Limb (tissue), 2 donors: ENCODE data around the gene CD19.

ENCODE experiments used
- DNase-seq, 2 donors: peaks; one replicate each; pipeline ENCODE4 v3.0.0-alpha.2; 2016; ENCODE audit errors: extremely low spot score in 2 of 2

Gene CD19

DNA sequence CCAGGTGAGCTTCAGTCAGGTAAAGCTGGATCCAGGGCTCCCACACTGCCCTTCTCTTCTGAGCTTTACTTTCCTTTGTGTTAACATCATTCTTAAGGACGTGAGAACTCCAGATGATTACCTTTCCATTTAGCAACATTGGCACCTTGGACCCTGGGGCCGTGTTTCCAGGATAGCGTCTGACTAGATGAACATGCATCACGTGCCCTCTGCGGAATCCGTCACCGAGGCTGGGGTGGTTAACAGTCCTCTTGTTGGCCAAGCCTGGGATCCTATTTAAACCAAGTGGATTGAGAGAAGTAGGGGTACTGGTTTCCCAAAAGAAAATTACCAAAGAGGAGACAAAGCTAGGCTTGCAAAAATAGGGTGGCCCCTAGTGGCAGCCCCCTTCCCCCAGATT lies 49.2 kb downstream of the CD19 start:
- no peak for DNase-seq

DNA sequence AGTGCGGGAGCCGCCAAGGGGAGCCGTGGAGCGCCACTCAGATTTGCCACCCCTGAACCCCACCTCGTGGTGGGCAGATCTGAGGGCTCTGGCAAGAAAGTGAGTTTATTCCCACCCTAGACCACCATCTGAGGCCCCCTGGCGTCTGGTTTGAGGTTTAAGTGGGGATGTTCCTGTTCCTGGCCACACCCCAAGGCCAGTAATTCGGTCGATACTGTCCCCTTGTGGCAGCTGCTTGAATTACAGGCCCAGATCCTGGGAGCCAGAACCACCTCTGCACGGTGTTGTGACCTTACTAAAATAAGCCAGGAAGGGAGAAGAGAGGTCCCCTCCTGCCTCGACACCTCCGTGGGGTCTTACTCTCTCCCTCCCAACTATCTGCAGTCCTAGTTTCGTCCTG lies 49.7 kb downstream of the CD19 start:
- DNase-seq = no peak

DNA sequence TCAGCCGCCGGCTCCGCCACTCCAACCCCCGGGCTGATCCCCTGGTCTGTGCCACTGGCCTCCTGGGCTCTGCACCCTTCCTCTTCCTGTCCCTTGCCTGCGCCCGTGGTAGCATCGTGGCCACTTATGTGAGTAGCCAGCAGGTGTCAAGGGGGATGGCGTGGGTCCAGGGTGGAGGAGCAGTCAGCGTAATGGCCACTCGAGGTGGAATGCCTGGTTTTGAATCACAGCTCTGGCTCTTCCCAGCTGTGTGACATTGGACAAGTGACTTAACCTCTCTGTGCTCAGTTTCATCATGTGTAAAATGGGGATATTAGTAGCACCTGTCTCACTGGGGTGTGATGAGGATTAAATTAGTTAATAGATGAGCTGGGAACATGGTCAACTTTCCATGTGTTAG lies 50.6 kb downstream of the CD19 start:
- no peak for DNase-seq

DNA sequence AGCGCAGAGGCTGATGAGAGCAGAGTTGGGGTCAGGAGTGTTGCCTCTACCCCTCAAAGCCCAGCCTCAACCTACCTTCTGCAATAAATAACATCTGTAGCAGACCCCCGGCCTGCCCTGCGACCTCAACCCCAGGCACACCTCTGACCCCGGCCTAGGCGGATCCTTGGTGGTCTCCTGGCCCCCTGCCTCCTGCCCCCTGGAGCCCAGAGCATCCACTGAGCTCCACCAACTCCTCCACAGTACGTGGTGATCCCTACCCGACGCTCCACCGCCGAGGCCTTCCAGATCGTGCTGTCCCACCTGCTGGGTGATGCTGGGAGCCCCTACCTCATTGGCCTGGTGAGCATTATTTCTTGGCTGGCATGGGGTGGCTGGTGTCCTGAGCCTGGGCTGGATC lies 51.2 kb downstream of the CD19 start:
- DNase-seq = no peak

DNA sequence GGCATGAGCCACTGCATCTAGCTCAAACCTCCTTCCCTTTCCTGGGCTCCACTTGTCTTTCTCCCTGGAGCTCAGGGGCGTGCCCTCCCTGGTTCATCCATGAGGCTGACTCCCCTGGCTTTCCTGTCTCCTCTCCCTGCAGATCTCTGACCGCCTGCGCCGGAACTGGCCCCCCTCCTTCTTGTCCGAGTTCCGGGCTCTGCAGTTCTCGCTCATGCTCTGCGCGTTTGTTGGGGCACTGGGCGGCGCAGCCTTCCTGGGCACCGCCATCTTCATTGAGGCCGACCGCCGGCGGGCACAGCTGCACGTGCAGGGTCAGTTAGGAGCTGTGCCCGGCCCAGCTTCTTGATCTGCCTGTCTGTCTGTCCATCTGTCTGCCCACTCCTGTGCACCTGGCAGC lies 51.9 kb downstream of the CD19 start:
- no peak for DNase-seq

DNA sequence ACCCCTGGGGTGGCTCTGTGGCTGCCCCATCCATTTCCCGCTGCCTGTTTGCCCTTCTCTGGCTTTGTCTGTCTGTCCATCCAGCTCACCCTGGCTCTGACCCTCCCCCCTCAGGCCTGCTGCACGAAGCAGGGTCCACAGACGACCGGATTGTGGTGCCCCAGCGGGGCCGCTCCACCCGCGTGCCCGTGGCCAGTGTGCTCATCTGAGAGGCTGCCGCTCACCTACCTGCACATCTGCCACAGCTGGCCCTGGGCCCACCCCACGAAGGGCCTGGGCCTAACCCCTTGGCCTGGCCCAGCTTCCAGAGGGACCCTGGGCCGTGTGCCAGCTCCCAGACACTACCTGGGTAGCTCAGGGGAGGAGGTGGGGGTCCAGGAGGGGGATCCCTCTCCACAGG lies 52.3 kb downstream of the CD19 start:
- no peak for DNase-seq

DNA sequence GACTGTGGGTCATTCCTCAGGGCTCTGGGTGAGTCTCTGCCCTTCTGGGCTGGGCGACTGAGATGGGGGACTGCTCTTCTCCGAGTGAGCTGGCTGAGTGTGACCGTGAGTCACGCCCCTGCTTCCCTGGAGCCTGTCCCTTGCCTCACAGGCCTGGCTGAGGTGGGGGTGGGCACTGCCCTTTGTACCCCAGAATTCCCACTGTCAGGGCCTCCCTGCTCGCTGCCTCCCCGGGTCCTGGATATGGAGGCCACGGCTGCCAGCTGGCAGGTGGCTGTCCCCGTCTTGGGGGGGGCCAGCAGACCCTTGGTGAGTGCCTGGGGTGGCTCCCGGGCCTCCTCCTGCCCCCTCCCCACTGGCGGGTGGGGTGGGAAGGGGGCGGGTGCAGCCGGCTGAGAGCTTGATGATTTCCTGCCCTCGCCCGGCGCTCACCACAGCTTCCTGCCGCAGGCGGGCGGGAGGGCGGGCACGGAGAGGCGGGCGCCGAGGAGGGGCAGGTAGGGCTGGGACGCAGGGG lies 52.9 kb downstream of the CD19 start, which contains the start of gene LAT:
LAT (plus strand) TSS at position 434 of the 517 bp plus-strand sequence. CDS start 366 bp downstream, outside the sequence.
- no peak for DNase-seq

DNA sequence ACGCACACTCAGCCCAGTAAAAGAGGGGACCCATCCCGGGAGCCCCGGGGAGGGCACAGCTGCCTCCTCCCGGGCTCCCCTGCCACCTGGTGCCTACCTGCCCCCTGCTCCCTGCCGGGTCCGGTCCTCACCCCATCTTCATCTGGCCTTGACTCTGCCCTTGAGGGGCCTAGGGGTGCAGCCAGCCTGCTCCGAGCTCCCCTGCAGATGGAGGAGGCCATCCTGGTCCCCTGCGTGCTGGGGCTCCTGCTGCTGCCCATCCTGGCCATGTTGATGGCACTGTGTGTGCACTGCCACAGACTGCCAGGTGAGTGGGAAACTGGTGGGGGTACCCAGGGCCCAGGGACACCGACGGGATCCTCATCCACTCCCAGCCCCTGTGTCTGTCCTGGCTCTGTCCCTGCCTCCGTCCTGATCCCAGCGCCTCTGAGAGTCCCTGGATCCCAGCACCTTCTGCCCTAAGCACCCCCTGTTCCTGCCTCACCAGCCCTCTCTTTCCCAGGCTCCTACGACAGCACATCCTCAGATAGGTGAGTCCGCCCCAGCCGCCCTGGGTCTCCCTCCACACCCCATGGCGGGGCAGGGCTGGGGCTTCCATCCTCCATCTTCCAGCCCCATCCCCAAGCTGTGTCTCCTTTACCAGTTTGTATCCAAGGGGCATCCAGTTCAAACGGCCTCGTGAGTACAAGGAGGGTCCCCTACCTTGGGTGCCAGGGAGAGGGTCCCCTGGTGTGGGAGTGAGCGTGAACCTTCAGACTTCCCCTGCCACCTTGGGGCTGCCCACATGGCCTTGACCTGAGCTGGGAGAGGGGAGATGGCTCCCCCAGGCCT lies 53.7 kb downstream of the CD19 start:
- no peak for DNase-seq

DNA sequence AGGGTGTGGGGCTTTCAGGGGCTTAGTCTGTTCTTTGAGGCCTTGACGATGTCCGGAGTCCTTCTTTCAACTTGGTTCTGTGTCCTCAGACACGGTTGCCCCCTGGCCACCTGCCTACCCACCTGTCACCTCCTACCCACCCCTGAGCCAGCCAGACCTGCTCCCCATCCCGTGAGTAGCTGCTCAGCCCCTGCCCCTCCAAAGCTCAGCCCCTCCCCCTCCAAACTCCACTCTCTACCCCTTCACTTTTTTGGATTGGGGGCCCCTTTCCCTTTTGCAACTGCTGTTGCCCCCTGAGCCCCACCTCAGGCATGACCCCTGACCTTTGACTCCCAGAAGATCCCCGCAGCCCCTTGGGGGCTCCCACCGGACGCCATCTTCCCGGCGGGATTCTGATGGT lies 54.3 kb downstream of the CD19 start:
- no peak for DNase-seq

DNA sequence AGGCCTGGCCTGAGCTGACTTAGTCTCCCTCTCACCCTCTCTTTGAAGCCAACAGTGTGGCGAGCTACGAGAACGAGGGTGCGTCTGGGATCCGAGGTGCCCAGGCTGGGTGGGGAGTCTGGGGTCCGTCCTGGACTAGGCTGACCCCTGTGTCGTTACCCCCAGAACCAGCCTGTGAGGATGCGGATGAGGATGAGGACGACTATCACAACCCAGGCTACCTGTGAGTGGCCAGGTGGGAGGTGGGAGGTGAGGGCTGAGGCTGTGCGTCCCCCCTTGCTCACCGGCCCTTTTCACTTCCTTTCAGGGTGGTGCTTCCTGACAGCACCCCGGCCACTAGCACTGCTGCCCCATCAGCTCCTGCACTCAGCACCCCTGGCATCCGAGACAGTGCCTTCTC lies 54.7 kb downstream of the CD19 start:
- no peak for DNase-seq

DNA sequence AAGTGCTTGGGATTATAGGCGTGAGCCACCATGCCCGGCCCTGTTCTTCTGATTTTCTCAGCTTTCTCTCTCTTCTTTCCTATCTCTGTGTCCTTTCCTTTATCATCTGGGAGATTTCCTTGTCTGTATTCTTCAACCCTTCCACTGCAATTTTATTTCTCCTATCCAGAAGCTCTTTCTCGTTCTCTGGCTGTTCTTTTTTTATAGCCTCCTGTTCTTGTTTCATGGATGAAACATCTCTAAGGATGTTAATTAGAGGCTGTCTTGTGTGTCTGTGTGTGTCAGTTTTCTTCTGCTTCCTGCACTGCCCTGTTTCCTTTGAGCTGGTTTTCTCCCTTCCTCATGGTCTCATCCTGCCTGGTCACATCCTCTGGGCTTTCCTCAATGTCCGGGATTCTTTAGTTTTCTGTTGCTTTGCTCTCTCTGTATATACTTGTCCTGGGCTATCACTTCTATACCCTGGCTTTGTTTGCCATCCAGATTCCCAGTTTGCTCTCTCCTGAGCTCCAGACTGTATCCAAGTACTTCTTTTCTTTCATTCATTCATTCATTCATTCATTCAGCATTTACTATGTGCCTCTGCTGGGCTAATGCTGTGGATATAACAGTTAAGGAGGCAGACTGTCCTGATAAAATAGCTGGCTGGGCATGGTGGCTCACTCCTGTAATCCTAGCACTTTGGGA lies 55.5 kb downstream of the CD19 start:
- no peak for DNase-seq
